ENCODE data around the gene LAMTOR1.

The LAMTOR1 gene

GRCh38 chr11:72100462-72100861 lies 2.6 kb downstream of the LAMTOR1 start:
- no peak overlapping the region for H2BK15ac ChIP-seq (ENCODE audit: low read depth, poor library complexity, severe bottlenecking)
- H3K36me3 ChIP-seq (ENCODE audit: control insufficient read depth in 1 of 2, insufficient read depth in 2 of 2, low read depth in 1 of 2, low read length in 2 of 2): peaks cover 27 to 49% of the 10 kb centered on the region in 2 experiments
- no peak overlapping the region for H2AK5ac ChIP-seq (ENCODE audit: low read length, severe bottlenecking)

GRCh38 chr11:72100009-72100408 lies 3.1 kb downstream of the LAMTOR1 start:
- H2BK12ac ChIP-seq (ENCODE audit: low read length in 2 of 2): no peak overlapping the region
- DNase-seq: no peak
- no peak overlapping the region for H3K18ac ChIP-seq (ENCODE audit: low read depth in 1 of 2, low read length in 2 of 2)
- H3K23ac ChIP-seq (ENCODE audit: low read length in 2 of 2): no peak overlapping the region
- H2AK5ac ChIP-seq (ENCODE audit: low read length, severe bottlenecking): no peak overlapping the region
- peaks cover 32 to 54% of the 10 kb centered on the region in 2 experiments for H3K36me3 ChIP-seq (ENCODE audit: control insufficient read depth in 1 of 2, insufficient read depth in 2 of 2, low read depth in 1 of 2, low read length in 2 of 2)
- H4K91ac ChIP-seq (ENCODE audit: low read length): no peak overlapping the region
- peak overlapping the region; percentile 99 for H3K9ac ChIP-seq (ENCODE audit: low read length)
- H3K27ac ChIP-seq (ENCODE audit: low read length, poor library complexity, severe bottlenecking): no peak overlapping the region
- no peaks in the 10 kb centered on the region for H3K27me3 ChIP-seq (ENCODE audit: control insufficient read depth in 1 of 2, insufficient read depth in 1 of 2, low read length in 2 of 2)
- WGBS: 93% methylated on average over 3 of the region's 3 CpGs
- no peak overlapping the region for H3K4me2 ChIP-seq (ENCODE audit: low read length, poor library complexity, severe bottlenecking)
- peak overlapping the region in 1 of 2 experiments; percentile 88 for H3K4me3 ChIP-seq (ENCODE audit: insufficient read depth in 1 of 2, low read depth in 1 of 2, low read length in 2 of 2)
- no peak overlapping the region for H2BK120ac ChIP-seq (ENCODE audit: low read depth, low read length)
- H2AFZ ChIP-seq (ENCODE audit: low read depth, low read length): no peak overlapping the region
- H3K9me3 ChIP-seq (ENCODE audit: control insufficient read depth, low read length): no peaks in the 10 kb centered on the region
- no peak overlapping the region for H4K8ac ChIP-seq (ENCODE audit: low read length)
- H2BK5ac ChIP-seq (ENCODE audit: low read depth, low read length, poor library complexity, severe bottlenecking): no peak overlapping the region
- no peak overlapping the region for H2BK15ac ChIP-seq (ENCODE audit: low read depth, poor library complexity, severe bottlenecking)
- no peak overlapping the region for H3K14ac ChIP-seq (ENCODE audit: low read length in 2 of 2)
- H3K4ac ChIP-seq (ENCODE audit: low read depth in 1 of 2, low read length in 2 of 2): no peak overlapping the region
- peaks cover 10% of the 10 kb centered on the region for H3K4me1 ChIP-seq (ENCODE audit: control insufficient read depth, insufficient read depth, low read depth, low read length)
- peaks cover 40% of the 10 kb centered on the region for H3K79me1 ChIP-seq (replicated peaks; ENCODE audit: low read length, poor library complexity, severe bottlenecking)

More at GRCh38 chr11:72100462-72100861, 2.6 kb downstream of the LAMTOR1 start:
- Histone ChIP-seq H4K8ac (ENCODE audit: low read length) (no peak overlapping the region), H3K4me3 (ENCODE audit: insufficient read depth in 1 of 2, low read depth in 1 of 2, low read length in 2 of 2) (peak overlapping the region in 1 of 2 experiments; percentile 88), H4K91ac (ENCODE audit: low read length) (no peak overlapping the region), H3K18ac (ENCODE audit: low read depth in 1 of 2, low read length in 2 of 2) (no peak overlapping the region), H3K9me3 (ENCODE audit: control insufficient read depth, low read length) (no peaks in the 10 kb centered on the region), H3K4me2 (ENCODE audit: low read length, poor library complexity, severe bottlenecking) (no peak overlapping the region), H2BK12ac (ENCODE audit: low read length in 2 of 2) (no peak overlapping the region), H3K4me1 (ENCODE audit: control insufficient read depth, insufficient read depth, low read depth, low read length) (peaks cover 10% of the 10 kb centered on the region), H3K23ac (ENCODE audit: low read length in 2 of 2) (no peak overlapping the region), H2BK120ac (ENCODE audit: low read depth, low read length) (no peak overlapping the region), H3K79me1 (replicated peaks; ENCODE audit: low read length, poor library complexity, severe bottlenecking) (peaks cover 38% of the 10 kb centered on the region), H3K9ac (ENCODE audit: low read length) (peak overlapping the region; percentile 99), H3K4ac (ENCODE audit: low read depth in 1 of 2, low read length in 2 of 2) (no peak overlapping the region), H2BK5ac (ENCODE audit: low read depth, low read length, poor library complexity, severe bottlenecking) (no peak overlapping the region), H3K27ac (ENCODE audit: low read length, poor library complexity, severe bottlenecking) (no peak overlapping the region), H3K14ac (ENCODE audit: low read length in 2 of 2) (no peak overlapping the region), H3K27me3 (ENCODE audit: control insufficient read depth in 1 of 2, insufficient read depth in 1 of 2, low read length in 2 of 2) (no peaks in the 10 kb centered on the region), H2AFZ (ENCODE audit: low read depth, low read length) (no peak overlapping the region)
- no peak for DNase-seq
- WGBS: 100% methylated on average over 1 of the region's 1 CpG

DNA sequence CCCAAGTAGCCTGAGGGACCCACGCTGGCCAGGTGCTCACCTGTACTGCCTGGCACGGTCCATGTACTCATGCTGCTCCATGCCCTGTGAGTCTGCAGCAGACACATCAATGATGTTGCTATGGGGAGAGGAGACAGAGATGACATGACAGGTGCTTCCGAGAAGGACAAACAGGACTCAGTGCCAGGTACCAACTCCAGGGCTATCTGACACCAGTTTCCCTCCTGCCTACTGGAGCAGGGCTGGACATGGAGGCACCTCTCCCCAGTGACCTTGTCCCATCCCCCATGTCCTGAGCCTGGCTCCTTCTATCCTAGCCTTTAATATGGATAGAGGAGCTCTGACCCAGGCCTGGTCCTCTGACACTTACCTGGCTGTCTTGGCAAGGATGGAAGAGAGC lies 4.4 kb downstream of the LAMTOR1 start:
- 100% methylated on average over 3 of the region's 3 CpGs for WGBS
- H3K4me1 ChIP-seq (ENCODE audit: control insufficient read depth, insufficient read depth, low read depth, low read length): peaks cover 10% of the 10 kb centered on the region
- no peak overlapping the region for H3K4me3 ChIP-seq (ENCODE audit: insufficient read depth in 1 of 2, low read depth in 1 of 2, low read length in 2 of 2)
- no peak overlapping the region for H3K23ac ChIP-seq (ENCODE audit: low read length in 2 of 2)
- peaks cover 38 to 64% of the 10 kb centered on the region in 2 experiments for H3K36me3 ChIP-seq (ENCODE audit: control insufficient read depth in 1 of 2, insufficient read depth in 2 of 2, low read depth in 1 of 2, low read length in 2 of 2)
- peaks cover 41% of the 10 kb centered on the region for H3K79me1 ChIP-seq (replicated peaks; ENCODE audit: low read length, poor library complexity, severe bottlenecking)
- no peak overlapping the region for H2BK5ac ChIP-seq (ENCODE audit: low read depth, low read length, poor library complexity, severe bottlenecking)
- H4K91ac ChIP-seq (ENCODE audit: low read length): no peak overlapping the region
- H2BK15ac ChIP-seq (ENCODE audit: low read depth, poor library complexity, severe bottlenecking): no peak overlapping the region
- no peak overlapping the region for H3K27ac ChIP-seq (ENCODE audit: low read length, poor library complexity, severe bottlenecking)
- H3K4ac ChIP-seq (ENCODE audit: low read depth in 1 of 2, low read length in 2 of 2): no peak overlapping the region
- no peak overlapping the region for H3K14ac ChIP-seq (ENCODE audit: low read length in 2 of 2)
- no peak overlapping the region for H2BK12ac ChIP-seq (ENCODE audit: low read length in 2 of 2)
- H2BK120ac ChIP-seq (ENCODE audit: low read depth, low read length): no peak overlapping the region
- H3K9ac ChIP-seq (ENCODE audit: low read length): no peak overlapping the region
- H3K18ac ChIP-seq (ENCODE audit: low read depth in 1 of 2, low read length in 2 of 2): no peak overlapping the region
- H2AFZ ChIP-seq (ENCODE audit: low read depth, low read length): no peak overlapping the region
- H3K9me3 ChIP-seq (ENCODE audit: control insufficient read depth, low read length): no peaks in the 10 kb centered on the region
- DNase-seq: no peak
- H4K8ac ChIP-seq (ENCODE audit: low read length): no peak overlapping the region
- no peak overlapping the region for H2AK5ac ChIP-seq (ENCODE audit: low read length, severe bottlenecking)
- no peak overlapping the region for H3K4me2 ChIP-seq (ENCODE audit: low read length, poor library complexity, severe bottlenecking)
- H3K27me3 ChIP-seq (ENCODE audit: control insufficient read depth in 1 of 2, insufficient read depth in 1 of 2, low read length in 2 of 2): no peaks in the 10 kb centered on the region

- H3K27me3 ChIP-seq (ENCODE audit: control insufficient read depth in 1 of 2, insufficient read depth in 1 of 2, low read length in 2 of 2): no peaks in the 10 kb centered on the region
- no peak overlapping the region for H2BK15ac ChIP-seq (ENCODE audit: low read depth, poor library complexity, severe bottlenecking)
- no peak overlapping the region for H2BK12ac ChIP-seq (ENCODE audit: low read length in 2 of 2)
- no peak overlapping the region for H2BK120ac ChIP-seq (ENCODE audit: low read depth, low read length)
- whole genome bisulfite sequencing: 67% methylated on average over 3 of the region's 4 CpGs
- peaks cover 23% of the 10 kb centered on the region for H3K79me1 ChIP-seq (replicated peaks; ENCODE audit: low read length, poor library complexity, severe bottlenecking)
- H4K8ac ChIP-seq (ENCODE audit: low read length): no peak overlapping the region
- no peaks in the 10 kb centered on the region for H3K9me3 ChIP-seq (ENCODE audit: control insufficient read depth, low read length)
- H3K18ac ChIP-seq (ENCODE audit: low read depth in 1 of 2, low read length in 2 of 2): no peak overlapping the region
- no peak overlapping the region for H2AFZ ChIP-seq (ENCODE audit: low read depth, low read length)
- peaks cover 20 to 59% of the 10 kb centered on the region in 2 experiments for H3K36me3 ChIP-seq (ENCODE audit: control insufficient read depth in 1 of 2, insufficient read depth in 2 of 2, low read depth in 1 of 2, low read length in 2 of 2)
- no peak overlapping the region for H2BK5ac ChIP-seq (ENCODE audit: low read depth, low read length, poor library complexity, severe bottlenecking)
- H3K4me2 ChIP-seq (ENCODE audit: low read length, poor library complexity, severe bottlenecking): no peak overlapping the region
- H3K4ac ChIP-seq (ENCODE audit: low read depth in 1 of 2, low read length in 2 of 2): no peak overlapping the region
- H3K27ac ChIP-seq (ENCODE audit: low read length, poor library complexity, severe bottlenecking): no peak overlapping the region
- H4K91ac ChIP-seq (ENCODE audit: low read length): no peak overlapping the region
- no peak overlapping the region for H3K23ac ChIP-seq (ENCODE audit: low read length in 2 of 2)
- peaks cover 2% of the 10 kb centered on the region for H3K4me1 ChIP-seq (ENCODE audit: control insufficient read depth, insufficient read depth, low read depth, low read length)
- H2AK5ac ChIP-seq (ENCODE audit: low read length, severe bottlenecking): no peak overlapping the region
- H3K4me3 ChIP-seq (ENCODE audit: insufficient read depth in 1 of 2, low read depth in 1 of 2, low read length in 2 of 2): no peak overlapping the region
- DNase-seq: peak; percentile 72
- no peak overlapping the region for H3K14ac ChIP-seq (ENCODE audit: low read length in 2 of 2)
- H3K9ac ChIP-seq (ENCODE audit: low read length): peak overlapping the region; percentile 46
Observed at GRCh38 chr11:72091292-72091691, 11.8 kb downstream of the LAMTOR1 start.
